ENCODE data around the gene BMAL1.
A peak's percentile ranks its signal among the peaks of the same experiment; 100 is the strongest.

The BMAL1 gene

GRCh38 chr11:13262096-13262495, 15.5 kb upstream of the BMAL1 start:
- DNase-seq: no peak

GRCh38 chr11:13268791-13269190, 8.8 kb upstream of the BMAL1 start:
- no peak for DNase-seq

- no peak for DNase-seq
These were observed 7.8 kb upstream of the BMAL1 start for GRCh38 chr11:13269775-13270174.

GRCh38 chr11:13271060-13271693, 6.4 kb upstream of the BMAL1 start:
- DNase-seq: no peak

- peak; percentile 67 for DNase-seq
These were observed 1.1 kb upstream of the BMAL1 start for GRCh38 chr11:13276454-13276831.

GRCh38 chr11:13276832-13277767, 490 bp upstream of the BMAL1 start:
- peak; percentile 97 for DNase-seq

GRCh38 chr11:13278609-13279486, 1.3 kb downstream of the BMAL1 start:
- DNase-seq: no peak

- DNase-seq: no peak
These were observed 1.9 kb downstream of the BMAL1 start for GRCh38 chr11:13279487-13279834.

GRCh38 chr11:13280092-13280722, 2.6 kb downstream of the BMAL1 start:
- peak; percentile 18 for DNase-seq

GRCh38 chr11:13280777-13281176, 3.2 kb downstream of the BMAL1 start:
- no peak for DNase-seq

- no peak for DNase-seq
These were observed 6.0 kb downstream of the BMAL1 start for GRCh38 chr11:13283636-13284035.

GRCh38 chr11:13284776-13285588, 7.4 kb downstream of the BMAL1 start:
- DNase-seq: no peak

- no peak for DNase-seq
These were observed 8.8 kb downstream of the BMAL1 start for GRCh38 chr11:13286279-13286821.

GRCh38 chr11:13287036-13287435, 9.4 kb downstream of the BMAL1 start:
- DNase-seq: no peak

- no peak for DNase-seq
These were observed 10.1 kb downstream of the BMAL1 start for GRCh38 chr11:13287681-13288080.

- no peak for DNase-seq
These were observed 10.9 kb downstream of the BMAL1 start for GRCh38 chr11:13288375-13289029.

GRCh38 chr11:13289081-13289480, 11.5 kb downstream of the BMAL1 start:
- no peak for DNase-seq

GRCh38 chr11:13290221-13290980, 12.8 kb downstream of the BMAL1 start:
- no peak for DNase-seq

GRCh38 chr11:13291361-13291760, 13.8 kb downstream of the BMAL1 start:
- no peak for DNase-seq

- DNase-seq: no peak
These were observed 14.2 kb downstream of the BMAL1 start for GRCh38 chr11:13291800-13292199.

Measured in NCI-H2227 treated with DMSO at 0.1 percent for 48 hours (cell line).